ENCODE data around the gene ETFA. TPM values are rescaled to one million over a fixed set of nuclear protein-coding genes. Genes with fewer than 3 reads are reported as not detected.

The ETFA gene
- total RNA-seq, 1 experiment from 2014 or later, result 139 TPM

DNA sequence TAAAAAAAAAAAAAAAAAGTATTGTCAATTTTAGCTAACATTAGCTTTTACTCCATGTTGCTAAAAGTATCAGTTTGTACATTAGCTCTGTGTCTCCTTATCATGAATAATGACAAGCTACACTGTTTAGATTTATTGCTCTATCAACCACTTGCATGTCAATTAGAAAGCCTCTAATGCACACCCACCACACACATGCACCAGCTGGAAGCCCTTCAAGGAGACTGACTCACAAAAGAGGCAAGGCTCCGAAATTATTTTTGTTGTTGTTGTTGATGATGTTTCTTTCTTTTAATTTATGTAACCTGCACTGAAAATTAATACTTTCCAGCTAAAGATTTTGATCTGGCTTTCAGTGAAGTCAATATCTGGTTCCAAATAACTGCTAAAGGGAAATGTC lies 71.5 kb downstream of the ETFA start:
- DNase-seq, result no peak
- H3K27ac ChIP-seq, result no peak overlapping the region
- H3K4me1 ChIP-seq, result no peaks in the 10 kb centered on the region
- no peak overlapping the region for H3K4me3 ChIP-seq
- no peaks in the 10 kb centered on the region for H3K9me3 ChIP-seq (replicated peaks)
- H3K27me3 ChIP-seq, result no peaks in the 10 kb centered on the region
- peaks cover 9% of the 10 kb centered on the region; the same call in 1 of the 2 replicates for H3K36me3 ChIP-seq

DNA sequence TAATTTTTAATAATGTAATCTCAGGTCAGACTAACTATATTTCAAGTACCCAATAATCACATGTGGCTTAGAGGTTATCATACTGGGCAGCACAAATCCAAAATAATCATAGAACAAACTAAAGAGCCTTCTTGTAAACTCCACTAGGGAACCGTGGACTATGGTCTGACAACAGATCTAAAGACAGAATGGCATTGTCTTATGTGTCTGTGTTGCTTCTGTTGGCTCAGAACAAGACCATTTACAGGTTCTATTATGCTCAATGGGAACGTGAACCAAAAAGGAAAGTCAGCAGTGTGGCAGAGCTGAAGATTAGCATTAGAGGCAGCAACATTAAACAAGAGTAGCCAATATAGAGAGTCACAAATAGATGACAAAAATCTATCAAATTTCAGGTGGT lies 74.9 kb downstream of the ETFA start:
- H3K27me3 ChIP-seq, result no peaks in the 10 kb centered on the region
- H3K4me3 ChIP-seq, result no peak overlapping the region
- peaks cover 7% of the 10 kb centered on the region; the same call in 1 of the 2 replicates for H3K36me3 ChIP-seq
- H3K4me1 ChIP-seq, result no peaks in the 10 kb centered on the region
- no peak for DNase-seq
- no peak overlapping the region for H3K27ac ChIP-seq
- no peaks in the 10 kb centered on the region for H3K9me3 ChIP-seq (replicated peaks)

GRCh38 chr15:76235186-76235826 lies 76.0 kb downstream of the ETFA start:
- Histone ChIP-seq H3K36me3 (peaks cover 11% of the 10 kb centered on the region), H3K27ac (no peak overlapping the region), H3K4me3 (no peak overlapping the region), H3K9me3 (replicated peaks) (no peaks in the 10 kb centered on the region), H3K27me3 (no peaks in the 10 kb centered on the region), H3K4me1 (no peaks in the 10 kb centered on the region)
- peak in 1 of 2 experiments; percentile 65 for DNase-seq

DNA sequence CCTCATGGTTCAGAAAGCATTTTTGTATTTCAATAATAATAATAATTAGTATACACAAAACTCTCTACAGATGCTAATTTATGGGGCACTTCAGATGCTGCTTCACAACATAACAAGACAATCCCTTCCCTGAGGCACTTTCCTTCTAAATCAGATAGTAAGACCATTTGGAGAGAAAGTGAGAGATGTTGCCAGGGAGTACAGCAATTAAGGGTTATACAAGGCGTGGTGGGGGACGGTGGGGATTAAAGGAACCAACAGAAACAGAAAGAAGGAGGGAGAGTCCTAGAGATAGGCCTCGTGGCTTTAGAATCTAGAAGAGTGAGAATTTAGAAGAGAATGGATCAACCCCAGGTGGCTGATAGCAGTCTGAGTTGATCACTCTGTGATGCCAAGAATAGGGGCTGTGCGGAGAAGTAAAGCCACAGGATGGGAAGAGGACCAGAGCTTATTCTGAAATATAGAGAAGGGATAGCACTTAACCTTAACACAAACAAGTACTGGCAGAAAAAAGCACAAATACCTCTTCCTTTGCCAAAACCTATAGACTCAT lies 76.9 kb downstream of the ETFA start:
- no peak overlapping the region for H3K4me3 ChIP-seq
- no peak for DNase-seq
- H3K9me3 ChIP-seq (replicated peaks), result no peaks in the 10 kb centered on the region
- no peak overlapping the region for H3K27ac ChIP-seq
- peaks cover 10% of the 10 kb centered on the region for H3K36me3 ChIP-seq
- no peaks in the 10 kb centered on the region for H3K27me3 ChIP-seq
- no peaks in the 10 kb centered on the region for H3K4me1 ChIP-seq

GRCh38 chr15:76233921-76234320 lies 77.3 kb downstream of the ETFA start:
- H3K36me3 ChIP-seq, result peaks cover 10% of the 10 kb centered on the region
- no peaks in the 10 kb centered on the region for H3K4me1 ChIP-seq
- no peak overlapping the region for H3K27ac ChIP-seq
- no peak overlapping the region for H3K4me3 ChIP-seq
- no peaks in the 10 kb centered on the region for H3K27me3 ChIP-seq
- no peak for DNase-seq
- H3K9me3 ChIP-seq (replicated peaks), result no peaks in the 10 kb centered on the region

GRCh38 chr15:76229266-76229665 lies 82.0 kb downstream of the ETFA start:
- H3K27me3 ChIP-seq, result no peaks in the 10 kb centered on the region
- peaks cover 16% of the 10 kb centered on the region for H3K36me3 ChIP-seq
- H3K27ac ChIP-seq, result no peak overlapping the region
- H3K9me3 ChIP-seq (replicated peaks), result no peaks in the 10 kb centered on the region
- H3K4me1 ChIP-seq, result no peaks in the 10 kb centered on the region
- no peak for DNase-seq
- no peak overlapping the region for H3K4me3 ChIP-seq

GRCh38 chr15:76223521-76223920 lies 87.7 kb downstream of the ETFA start:
- Histone ChIP-seq H3K36me3 (peaks cover 15% of the 10 kb centered on the region), H3K27me3 (no peaks in the 10 kb centered on the region), H3K9me3 (replicated peaks) (0 out of 2 replicates have a peak, but pooled peaks cover 4% of the 10 kb centered on the region), H3K27ac (no peak overlapping the region), H3K4me1 (no peaks in the 10 kb centered on the region), H3K4me3 (no peak overlapping the region)
- DNase-seq, result no peak

DNA sequence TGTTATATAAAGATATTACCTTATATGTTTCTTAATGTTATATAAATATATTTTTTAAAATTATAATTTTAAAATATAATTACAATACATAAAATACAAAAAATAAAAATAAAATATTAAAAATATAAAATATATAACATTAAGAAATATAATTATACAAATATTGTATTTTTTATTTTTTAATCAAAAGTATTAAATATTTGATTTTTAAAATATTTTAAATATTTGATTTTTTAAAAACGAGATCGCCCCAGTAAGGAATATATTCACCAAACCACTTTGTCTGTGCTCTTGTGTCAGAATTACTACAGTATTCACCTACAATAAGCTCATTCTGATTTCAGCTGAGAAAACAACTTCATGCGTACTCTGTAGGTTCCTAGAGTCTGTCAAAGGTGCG lies 89.1 kb downstream of the ETFA start:
- H3K9me3 ChIP-seq (replicated peaks), result 0 out of 2 replicates have a peak, but pooled peaks cover 4% of the 10 kb centered on the region
- no peak for DNase-seq
- H3K4me1 ChIP-seq, result peaks cover 7% of the 10 kb centered on the region; the same call in 1 of the 2 replicates
- H3K36me3 ChIP-seq, result peaks cover 15% of the 10 kb centered on the region
- no peak overlapping the region for H3K4me3 ChIP-seq
- no peak overlapping the region for H3K27ac ChIP-seq
- H3K27me3 ChIP-seq, result no peaks in the 10 kb centered on the region

GRCh38 chr15:76221085-76221767 lies 90.0 kb downstream of the ETFA start:
- H3K27ac ChIP-seq, result no peak overlapping the region
- no peak overlapping the region for H3K4me3 ChIP-seq
- peaks cover 15% of the 10 kb centered on the region for H3K36me3 ChIP-seq
- peaks cover 11% of the 10 kb centered on the region; the same call in 1 of the 2 replicates for H3K4me1 ChIP-seq
- no peaks in the 10 kb centered on the region for H3K27me3 ChIP-seq
- 0 out of 2 replicates have a peak, but pooled peaks cover 4% of the 10 kb centered on the region for H3K9me3 ChIP-seq (replicated peaks)
- no peak for DNase-seq

- DNase-seq, result no peak
- H3K9me3 ChIP-seq (replicated peaks), result 0 out of 2 replicates have a peak, but pooled peaks cover 4% of the 10 kb centered on the region
- no peak overlapping the region for H3K27ac ChIP-seq
- H3K4me3 ChIP-seq, result no peak overlapping the region
- peaks cover 10% of the 10 kb centered on the region; the same call in 1 of the 2 replicates for H3K36me3 ChIP-seq
- peaks cover 11% of the 10 kb centered on the region; the same call in 1 of the 2 replicates for H3K4me1 ChIP-seq
- no peaks in the 10 kb centered on the region for H3K27me3 ChIP-seq
Observed at GRCh38 chr15:76217882-76218217, 93.4 kb downstream of the ETFA start.

GRCh38 chr15:76217029-76217881 lies 94.0 kb downstream of the ETFA start:
- Histone ChIP-seq H3K27me3 (no peaks in the 10 kb centered on the region), H3K27ac (no peak overlapping the region), H3K9me3 (replicated peaks) (0 out of 2 replicates have a peak, but pooled peaks cover 4% of the 10 kb centered on the region), H3K4me1 (peaks cover 11% of the 10 kb centered on the region; the same call in 1 of the 2 replicates), H3K36me3 (peaks cover 8% of the 10 kb centered on the region; the same call in 1 of the 2 replicates), H3K4me3 (no peak overlapping the region)
- peak in 1 of 2 experiments; percentile 44 for DNase-seq

DNA sequence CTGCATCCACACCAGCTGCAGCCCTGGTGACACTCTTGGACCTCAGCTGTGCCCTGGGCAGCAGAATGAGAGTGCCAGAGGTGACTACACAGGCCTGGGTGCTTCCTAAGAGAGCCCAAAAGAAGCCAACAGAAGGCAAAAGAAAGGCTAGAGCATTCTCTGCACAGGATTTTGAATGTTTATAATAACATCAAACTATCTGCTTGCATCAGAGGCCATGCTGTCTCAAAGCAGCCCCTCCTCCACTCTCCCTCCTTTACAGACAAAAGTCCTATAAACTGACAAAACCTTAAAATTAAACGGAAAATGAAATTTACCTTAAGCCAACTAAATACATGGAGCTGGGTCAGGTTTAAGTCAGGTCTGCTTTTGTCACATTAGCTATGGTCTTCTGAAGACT lies 95.6 kb downstream of the ETFA start:
- Histone ChIP-seq H3K4me3 (no peak overlapping the region), H3K36me3 (peaks cover 12% of the 10 kb centered on the region; the same call in 1 of the 2 replicates), H3K27me3 (no peaks in the 10 kb centered on the region), H3K4me1 (peaks cover 11% of the 10 kb centered on the region; the same call in 1 of the 2 replicates), H3K27ac (no peak overlapping the region), H3K9me3 (replicated peaks) (0 out of 2 replicates have a peak, but pooled peaks cover 4% of the 10 kb centered on the region)
- DNase-seq, result no peak

DNA sequence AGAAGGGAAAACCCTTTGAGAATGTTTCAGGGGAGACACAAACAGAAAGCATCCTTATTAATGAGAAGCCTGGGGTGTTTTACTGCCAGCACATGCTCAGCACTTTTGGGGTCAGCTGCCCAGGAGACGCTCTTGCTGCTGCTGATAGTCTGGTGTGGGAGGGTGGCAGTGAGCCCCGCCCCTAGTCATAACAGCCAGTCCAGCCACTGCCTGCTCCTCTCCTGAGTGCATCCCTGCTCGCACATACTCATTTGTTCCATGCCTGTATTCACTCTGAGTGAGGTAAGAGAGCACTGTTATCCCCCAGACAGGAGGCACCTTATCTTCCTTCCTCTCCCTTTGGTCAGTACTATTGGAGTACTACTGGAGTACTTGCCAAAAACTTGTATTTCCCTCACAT lies 101.3 kb downstream of the ETFA start:
- Histone ChIP-seq H3K27ac (no peak overlapping the region), H3K27me3 (no peaks in the 10 kb centered on the region), H3K4me1 (peaks cover 15% of the 10 kb centered on the region), H3K36me3 (peaks cover 9% of the 10 kb centered on the region), H3K4me3 (no peak overlapping the region), H3K9me3 (replicated peaks) (no peaks in the 10 kb centered on the region)
- DNase-seq, result no peak

DNA sequence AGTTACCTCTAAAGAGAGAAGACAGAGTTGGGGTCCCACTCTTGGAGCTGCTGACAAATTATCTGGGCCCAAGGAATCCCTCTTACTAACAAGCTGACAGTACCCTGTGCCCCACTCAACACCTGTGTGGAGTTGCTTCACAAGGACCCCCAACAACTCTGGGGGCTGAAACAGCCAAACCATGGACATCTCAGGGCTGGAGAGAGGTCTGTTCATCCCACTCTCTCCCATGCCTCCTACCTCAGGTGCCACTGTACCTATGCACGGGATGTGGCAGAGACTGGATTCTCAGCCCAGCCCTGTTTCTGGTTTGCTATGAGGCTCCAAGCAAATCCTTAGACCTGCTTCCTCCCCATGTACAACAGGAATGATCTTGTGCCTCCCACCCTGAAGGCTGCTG lies 101.7 kb downstream of the ETFA start:
- peaks cover 9% of the 10 kb centered on the region for H3K36me3 ChIP-seq
- DNase-seq, result no peak
- H3K9me3 ChIP-seq (replicated peaks), result no peaks in the 10 kb centered on the region
- no peak overlapping the region for H3K27ac ChIP-seq
- H3K27me3 ChIP-seq, result no peaks in the 10 kb centered on the region
- no peak overlapping the region for H3K4me3 ChIP-seq
- H3K4me1 ChIP-seq, result peaks cover 15% of the 10 kb centered on the region
